Right forelimb (tissue), 1 donor: ENCODE results near the gene TSHZ2.

Source experiments
- DNase-seq: peaks from one replicate; pipeline ENCODE4 v3.0.0-alpha.2; 2018

TSHZ2 gene

DNA sequence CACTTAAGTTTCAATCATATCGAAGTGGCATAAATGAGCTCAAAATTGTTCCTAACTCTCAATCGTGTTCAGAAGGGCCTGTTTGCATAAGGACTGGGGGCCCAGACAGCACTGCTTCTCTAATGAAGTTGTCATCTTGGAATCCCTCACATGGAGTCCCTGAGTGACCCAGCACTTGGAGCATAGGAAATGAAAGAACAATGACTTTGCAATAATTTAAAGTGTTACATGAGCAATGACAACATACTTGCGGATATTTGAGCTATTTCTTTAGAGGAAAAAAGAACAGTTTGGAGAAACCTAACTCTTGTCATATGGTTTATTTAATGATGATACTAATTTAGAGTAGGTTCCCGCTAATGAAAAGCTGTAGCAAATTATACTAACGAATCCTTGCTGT, 239.9 kb downstream of the TSHZ2 start:
- DNase-seq: no peak

DNA sequence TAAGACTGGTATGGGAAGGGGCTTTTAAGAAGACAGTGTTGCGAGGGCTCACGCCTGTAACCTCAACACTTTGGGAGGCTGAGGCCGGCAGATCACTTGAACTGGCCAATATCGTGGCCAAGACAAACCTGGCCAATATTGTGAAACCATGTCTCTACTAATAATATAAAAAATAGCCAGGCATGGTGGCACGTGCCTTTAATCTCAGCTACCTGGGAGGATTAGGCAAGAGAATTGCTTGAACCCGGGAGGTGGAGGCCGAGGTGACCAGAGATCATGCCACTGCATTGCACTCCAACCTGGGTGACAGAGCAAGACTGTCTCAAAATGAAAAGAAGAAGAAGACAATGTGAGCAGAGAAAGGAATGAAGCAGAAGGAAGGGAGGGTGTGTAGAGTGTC, 242.2 kb downstream of the TSHZ2 start:
- DNase-seq: no peak

DNA sequence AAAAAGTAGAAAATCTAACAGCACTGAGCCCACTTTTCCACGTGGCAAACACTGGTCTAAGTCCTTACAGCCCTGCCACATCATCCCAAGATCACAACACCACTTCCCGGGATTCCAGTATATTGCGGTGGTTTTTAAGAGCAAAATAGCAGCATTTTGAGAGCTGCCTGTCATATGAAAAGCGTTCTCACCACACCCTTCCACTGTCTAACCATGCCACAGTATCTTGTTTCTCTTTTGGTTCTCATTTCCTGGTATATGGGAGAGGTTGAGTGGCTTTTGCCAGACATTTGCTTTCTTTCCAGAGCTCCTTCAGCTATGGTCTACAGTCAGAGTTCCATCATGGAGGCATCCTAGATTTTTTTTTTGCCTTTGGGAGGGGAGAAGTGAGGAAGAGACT, 243.0 kb downstream of the TSHZ2 start:
- no peak for DNase-seq

DNA sequence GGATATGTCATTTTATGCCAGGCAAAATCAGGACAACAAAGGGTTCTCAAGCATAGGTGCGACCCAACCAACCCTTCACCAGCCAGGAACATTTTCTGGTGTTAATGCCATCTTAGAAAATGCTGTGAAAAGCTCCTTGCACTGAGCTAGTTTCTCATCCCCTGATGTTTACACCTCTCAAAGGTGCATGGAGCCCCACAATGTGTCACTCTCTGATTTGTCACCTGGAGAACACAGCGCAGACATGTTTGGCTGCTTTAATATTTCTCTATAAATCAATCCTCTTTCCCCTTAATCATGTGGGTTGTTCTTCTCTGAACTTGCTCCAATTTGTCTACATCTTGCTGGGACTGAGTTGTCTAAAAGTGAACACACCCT, 244.3 kb downstream of the TSHZ2 start:
- no peak for DNase-seq

DNA sequence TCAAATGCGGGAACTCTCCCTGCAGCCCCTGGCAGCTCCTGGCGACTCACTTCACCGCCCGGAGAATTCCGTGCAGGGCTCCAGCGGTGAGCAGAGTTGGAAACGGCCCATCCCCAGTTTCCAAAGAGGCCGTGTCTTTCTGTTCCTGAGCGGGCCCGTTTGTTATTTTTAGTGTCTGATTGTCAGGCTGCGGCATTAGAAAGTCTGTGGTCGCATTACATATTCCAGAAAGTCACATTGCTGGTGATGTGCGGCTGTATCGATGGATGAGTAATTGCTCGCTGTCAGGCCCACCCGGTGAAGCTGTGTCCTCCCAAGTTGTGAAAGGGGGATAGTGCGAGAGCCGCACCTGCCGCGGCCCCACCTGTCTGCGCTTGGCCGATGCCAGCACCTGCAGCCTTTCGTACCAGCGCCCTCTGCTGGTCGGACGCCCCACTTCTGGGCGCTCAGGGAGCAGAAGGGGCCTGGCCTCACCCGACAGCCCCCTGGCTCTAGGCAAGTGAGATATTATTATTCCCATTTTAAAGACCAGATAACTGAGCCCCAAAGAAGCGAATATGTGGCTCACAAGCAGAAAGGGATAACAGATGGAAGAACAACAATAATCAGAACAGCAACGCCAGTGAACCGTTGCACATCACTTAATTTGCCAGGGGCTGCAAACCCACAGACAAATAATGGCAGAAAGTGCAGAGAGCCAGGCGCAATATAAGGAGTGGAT, 244.9 kb downstream of the TSHZ2 start:
- peak; percentile 84 for DNase-seq

DNA sequence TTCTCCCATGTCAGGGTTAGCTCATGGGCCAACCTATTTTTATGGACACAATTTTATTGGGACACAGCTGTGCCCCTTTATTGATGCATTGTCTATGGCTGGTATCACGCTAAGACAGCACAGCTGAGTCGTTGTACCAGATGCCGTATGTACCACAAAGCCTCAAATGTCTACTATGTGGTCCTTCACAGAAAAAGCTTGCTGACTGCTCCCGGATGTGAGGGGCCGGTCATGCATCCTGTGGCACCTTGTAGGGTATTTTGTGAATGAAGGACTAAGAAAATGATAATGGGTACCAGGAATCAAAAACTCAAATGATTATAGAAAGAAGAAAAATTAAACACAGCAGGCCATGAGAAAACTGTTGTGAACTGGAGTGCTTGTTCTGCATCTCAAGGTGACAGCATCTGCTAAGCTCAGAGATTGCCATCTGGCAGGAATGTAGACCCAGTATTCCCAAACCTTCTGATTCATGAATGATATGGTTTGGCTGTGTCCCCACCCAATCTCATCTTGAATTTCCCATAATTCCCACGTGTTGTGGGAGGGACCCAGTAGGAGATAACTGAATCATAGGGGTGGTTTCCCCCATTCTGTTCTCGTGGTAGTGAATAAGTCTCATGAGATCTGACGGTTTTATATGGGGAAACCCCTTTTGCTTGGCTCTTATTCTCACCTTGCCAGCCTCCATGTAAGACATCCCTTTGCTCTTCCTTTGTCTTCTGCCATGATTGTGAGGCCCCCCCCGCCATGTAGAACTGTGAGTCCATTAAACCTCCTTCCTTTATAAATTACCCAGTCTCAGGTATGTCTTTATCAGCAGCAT, 248.5 kb downstream of the TSHZ2 start:
- no peak for DNase-seq

DNA sequence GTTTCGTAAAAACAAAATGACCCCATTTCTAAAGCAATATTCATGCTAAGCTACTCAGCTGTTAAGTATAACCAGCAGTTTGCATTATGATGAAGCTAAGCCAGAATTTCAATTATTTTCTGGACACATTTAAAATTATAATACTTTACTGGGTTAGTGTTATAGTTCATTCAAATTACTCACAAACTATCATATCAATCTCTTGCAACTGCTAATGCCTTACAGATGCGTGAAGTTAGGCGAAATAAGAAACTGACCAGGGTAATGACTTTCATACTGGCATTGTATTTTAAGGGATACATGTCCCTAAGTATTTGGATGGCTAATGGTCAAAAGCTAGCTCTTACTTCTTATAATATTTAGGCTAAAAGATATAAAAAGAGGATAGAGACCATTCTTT, 249.6 kb downstream of the TSHZ2 start:
- no peak for DNase-seq

DNA sequence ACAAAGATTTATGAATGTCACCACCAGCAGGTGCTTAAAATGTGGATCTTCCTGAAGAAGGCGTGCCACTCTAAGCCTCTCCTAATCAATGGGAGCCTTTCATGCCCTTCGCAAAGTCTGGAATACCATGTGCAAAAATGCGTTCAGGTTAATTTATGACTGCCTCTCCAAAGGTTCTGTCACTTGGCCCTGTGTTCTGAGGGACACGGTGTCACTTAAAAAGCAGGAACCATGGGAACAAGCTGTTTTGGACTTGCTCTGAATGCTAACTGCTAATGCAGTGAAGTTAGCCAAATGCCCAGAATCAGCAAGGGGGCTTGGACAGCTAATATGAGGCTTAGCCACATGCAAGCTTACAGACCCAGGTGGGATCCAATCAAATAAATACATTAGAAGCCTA, 250.3 kb downstream of the TSHZ2 start:
- DNase-seq: no peak

DNA sequence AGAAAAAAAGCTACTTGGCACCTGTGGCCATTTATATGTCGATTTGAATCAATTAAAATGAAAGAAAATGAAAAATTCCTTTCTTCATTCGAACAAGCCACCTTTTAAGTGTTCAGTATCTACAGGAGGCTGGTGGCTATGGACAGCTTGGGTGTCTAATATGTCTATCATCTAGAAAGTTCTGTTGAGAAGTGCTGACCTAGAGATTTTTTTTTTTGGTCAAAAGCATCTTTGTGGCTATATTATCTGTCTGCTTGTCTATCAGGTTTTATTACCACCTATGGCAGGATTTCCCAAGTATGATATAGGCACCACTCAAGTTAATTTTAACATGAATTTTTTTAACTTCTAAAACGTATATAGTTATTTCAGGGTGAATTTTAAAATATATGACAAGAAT, 250.8 kb downstream of the TSHZ2 start:
- no peak for DNase-seq

DNA sequence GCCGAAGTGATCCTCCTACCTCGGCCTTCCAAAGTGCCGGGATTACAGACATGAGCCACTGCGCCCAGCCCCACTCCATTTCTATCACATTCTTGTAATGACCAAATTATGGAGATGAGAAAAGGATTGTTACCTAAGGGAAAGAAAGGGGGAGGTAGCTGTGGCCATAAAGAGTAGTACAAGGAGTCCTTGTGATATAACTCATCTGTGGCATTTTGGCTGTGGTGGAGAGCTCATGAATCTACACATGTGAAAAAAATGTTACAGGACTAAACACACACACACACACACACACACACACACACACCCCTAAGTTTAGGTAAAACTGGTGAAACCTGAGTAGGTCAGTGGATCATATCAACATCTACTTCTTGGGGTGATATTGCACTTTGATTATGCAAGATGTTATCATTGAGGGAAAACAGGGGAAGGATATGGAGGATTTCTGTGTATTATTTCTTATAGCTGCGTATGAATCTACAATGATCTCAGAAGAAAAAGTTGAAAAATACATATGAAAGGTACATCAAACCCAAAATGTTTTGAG, 251.5 kb downstream of the TSHZ2 start:
- no peak for DNase-seq

DNA sequence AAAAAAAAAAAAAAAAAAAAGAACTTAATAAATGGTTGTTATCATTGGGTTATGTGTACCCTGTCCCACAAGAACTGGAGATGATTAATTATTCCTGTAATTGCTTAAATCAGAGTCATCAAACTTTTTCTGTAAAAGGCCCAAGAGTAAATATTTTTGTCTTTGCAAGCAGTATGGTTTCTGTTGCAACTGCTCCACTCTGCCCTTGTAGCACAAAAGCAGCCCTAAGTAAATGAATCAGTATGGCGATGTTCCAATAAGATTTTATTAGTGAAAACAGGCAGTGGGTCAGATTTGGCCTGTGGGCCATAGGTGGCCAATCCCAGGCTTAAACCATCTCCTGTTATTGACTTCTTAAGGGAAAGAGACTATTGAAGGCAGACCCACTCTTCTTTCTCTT, 252.7 kb downstream of the TSHZ2 start:
- DNase-seq: no peak

DNA sequence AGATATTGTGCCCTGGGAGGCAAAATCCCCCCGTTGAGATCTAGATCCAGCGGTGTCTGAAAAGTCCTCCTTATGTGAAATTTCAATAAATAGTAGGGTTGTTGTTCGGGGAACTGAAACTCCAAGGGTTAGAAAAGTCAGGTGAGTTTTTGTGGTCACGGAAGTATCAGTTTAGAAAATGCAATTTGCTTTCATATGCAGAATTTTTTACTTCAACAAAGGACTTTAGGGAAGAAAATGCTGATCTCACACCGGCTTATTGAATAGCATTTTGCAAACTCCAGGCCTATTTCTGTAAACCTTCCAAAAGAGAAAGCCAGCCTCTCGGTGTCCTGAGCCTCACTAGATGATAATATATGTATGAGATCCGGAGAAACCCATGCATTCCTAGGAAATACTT, 254.7 kb downstream of the TSHZ2 start:
- DNase-seq: no peak

DNA sequence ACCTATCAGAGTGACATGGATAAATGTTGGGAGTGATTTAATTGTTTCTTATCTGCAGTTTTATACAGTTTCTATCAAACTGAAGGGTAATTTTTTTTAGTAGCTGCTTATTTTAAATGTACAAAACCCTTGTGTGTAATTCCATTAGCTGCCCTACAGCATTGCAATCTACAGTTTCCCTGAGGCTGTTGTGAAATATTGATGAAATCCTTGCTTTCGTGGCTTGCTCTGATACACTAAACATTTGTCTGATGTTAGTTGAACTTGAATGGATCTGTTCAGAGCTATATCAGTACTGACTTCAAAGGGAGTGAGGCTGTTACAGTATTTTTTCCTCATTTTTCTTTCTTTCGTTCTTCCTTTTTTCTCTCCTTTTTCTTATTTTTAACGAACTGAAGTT, 255.4 kb downstream of the TSHZ2 start:
- DNase-seq: no peak

DNA sequence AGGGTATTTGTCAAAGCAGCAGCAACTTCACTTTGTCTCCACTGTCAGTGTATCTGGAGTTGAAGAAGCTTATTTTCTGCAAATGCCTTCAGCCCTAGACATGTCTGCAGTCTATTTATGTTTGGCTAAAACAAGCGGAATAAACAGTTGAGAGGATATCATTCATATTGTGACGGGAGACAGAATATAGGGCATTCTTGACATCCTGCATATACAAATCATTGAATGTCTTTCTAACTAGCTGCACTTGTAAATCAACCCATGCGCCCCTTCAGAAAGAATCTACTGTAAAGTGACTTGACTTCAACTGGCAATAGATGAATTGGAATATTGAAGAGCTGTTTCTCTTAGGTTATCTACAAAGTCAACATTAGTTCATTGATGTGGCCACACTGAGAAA, 258.9 kb downstream of the TSHZ2 start:
- no peak for DNase-seq

DNA sequence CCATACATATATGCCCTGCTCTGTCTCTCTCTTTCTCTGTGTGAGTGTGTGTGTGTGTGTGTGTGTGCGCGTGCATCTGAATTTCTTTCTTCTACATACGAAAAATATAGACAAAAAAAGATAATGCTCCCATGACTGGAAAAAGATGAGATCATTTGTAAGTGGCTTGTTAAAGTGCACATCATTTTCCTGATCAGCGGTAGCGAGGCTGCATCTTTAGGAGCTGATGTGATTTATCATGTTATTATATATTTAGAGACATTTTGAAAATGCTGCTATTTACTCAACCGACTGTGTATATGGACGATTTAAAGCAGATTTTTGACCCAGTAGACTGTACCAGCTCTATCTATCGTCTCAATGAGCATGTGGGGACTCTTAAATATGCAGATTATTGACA, 265.3 kb downstream of the TSHZ2 start:
- DNase-seq: no peak

DNA sequence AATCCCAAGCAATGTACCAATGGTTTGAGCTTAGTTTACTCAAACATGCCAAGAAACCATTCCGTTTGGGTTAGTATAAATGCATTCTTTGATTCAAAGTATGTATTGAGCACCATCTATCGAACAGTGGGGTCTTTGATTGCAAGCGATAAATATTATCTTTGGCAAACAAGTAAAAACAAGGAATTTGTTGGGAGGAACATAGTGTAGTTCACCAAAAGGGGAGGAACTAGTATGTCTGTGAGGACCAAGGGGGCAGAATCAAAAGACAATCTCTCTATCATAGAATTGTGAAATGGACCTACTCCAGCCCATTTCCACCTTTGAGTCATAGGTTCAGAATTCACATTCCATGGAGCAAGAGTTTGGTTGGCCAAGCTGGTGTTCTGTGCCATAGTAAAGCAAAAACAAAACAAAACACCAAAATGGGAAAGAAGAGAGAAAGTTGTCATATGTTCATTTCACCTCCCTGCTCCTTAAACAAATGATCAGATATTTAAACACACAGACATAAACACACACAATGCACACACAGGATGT, 266.0 kb downstream of the TSHZ2 start:
- no peak for DNase-seq

DNA sequence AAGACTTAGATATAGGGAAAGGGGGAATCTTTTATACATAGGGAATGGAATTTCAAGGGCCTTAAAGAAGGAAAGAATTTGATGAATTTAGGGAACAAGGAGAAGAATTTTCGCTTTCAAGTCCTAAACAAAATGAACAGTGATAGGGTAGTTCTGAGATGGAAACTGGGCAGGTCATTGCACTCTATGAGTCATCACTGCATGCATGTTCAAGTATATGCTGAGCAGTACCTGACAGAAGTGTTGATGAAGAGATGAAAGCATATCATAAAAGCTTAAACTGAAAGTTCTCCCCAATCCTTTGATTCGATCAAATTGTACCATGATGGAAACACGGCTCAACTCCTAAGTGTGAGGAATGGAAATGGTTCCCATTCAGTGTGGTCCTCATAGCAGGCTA, 271.0 kb downstream of the TSHZ2 start:
- no peak for DNase-seq

DNA sequence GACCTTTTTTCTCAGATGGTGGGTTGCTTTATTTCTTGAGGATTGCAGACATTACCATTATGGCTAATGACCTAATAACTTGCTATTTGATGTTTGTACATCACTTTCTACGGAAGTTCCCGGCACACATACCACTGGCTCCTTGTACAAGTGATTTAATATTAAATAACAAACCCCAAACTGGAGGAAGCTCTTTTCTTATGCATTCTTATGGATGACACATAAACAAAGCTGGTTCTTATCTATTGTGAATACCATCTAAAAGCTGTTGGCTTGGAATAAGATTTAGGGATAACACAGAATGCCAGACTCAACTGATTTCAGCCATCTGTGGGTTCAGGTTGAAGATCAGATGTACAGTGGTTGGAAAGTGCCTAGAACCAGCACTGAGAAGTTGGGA, 272.6 kb downstream of the TSHZ2 start:
- DNase-seq: no peak

DNA sequence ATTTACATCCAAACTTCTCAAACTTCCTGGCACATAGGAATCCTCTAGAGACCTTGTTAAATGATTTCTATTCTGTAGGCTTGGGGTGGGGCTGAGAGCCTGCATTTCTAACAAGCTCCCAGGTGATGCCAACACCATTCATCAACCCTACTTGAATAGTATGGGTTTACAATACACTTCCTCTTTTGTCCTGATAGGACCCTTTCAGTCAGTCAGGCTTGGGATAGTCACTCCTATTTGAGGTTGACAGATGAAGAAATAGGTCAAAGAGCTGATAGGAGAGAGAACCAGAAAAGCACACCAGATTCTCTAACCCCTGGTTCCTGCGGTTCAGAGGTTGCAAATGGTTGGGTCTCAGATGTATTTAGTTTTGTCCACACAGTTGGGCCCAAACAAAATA, 273.4 kb downstream of the TSHZ2 start:
- DNase-seq: no peak

DNA sequence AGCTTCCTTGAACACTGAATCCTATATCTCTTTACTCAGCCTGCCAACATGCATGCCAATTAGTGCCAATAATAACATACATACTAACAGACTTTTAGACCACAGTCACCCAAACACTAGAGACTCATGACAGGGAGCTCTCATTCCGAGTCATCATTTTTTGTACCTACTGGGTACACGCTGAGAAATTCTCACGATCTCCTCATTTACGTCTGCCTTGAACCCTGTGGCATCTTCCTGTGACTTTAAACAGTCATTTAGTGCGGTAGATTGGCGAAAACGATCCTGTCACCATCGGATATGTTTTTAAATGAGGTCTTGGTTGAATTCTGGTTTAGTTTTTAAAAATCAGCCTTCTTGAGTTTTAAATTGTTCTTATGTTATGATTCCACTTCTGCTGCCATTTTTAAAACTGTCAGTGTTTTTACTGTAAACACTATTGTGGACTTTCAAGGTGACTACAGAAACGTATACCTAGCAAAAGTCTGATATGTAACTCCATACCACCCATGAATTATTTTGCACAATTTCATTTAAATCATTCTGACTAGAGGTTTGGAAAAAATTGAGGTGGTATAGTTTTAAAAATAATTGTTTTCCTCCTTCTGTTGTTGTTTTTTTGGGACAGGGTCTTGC, 275.4 kb downstream of the TSHZ2 start:
- no peak for DNase-seq

DNA sequence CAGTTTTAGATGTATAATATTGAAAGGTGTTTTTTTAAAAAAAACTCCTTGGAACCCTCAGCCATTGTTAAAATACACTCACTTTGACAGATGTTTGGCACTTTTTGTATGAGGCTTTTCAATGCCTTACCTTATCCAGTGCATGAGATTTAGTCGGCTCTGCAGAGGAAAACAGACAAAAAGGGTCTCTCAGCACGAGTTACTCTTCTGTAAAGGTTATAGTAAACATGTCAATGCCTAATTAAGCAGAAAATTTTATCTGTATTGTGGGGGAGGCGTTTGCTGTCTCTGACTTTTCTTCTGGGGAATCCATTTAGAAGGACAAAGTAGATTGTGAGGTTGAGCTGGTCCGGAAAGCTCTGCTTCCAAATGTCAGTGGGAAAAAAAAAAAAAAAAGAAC, 278.3 kb downstream of the TSHZ2 start:
- no peak for DNase-seq

DNA sequence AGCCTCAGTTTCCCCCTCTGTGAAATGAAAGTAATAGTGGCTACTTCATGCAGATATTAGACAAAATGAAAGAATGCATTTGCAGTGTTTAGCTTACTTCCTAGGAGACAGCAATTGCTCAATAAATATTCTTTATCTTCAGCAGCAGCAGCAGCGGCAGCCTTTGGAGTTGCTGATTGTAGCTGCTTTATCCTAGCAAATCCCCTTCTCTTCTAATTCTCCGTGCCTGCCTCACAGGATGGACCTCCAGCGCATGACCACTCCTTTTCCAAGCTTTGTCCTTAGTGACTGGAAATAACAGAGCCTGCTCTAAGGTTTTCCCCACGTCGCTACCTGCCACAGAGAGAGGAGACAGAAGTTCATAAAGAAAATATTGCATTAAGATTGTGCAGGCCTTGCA, 279.8 kb downstream of the TSHZ2 start:
- no peak for DNase-seq

DNA sequence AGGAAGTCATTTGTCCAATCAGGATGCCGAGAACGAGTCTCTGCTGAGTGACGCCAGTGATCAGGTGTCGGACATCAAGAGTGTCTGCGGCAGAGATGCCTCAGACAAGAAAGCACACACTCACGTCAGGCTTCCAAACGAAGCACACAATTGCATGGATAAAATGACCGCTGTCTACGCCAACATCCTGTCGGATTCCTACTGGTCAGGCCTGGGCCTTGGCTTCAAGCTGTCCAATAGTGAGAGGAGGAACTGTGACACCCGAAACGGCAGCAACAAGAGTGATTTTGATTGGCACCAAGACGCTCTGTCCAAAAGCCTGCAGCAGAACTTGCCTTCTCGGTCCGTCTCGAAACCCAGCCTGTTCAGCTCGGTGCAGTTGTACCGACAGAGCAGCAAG, 281.5 kb downstream of the TSHZ2 start:
- no peak for DNase-seq
